OCI-LY3 (cell line): ENCODE measurements around the gene GTF2A1.
A peak's percentile ranks its signal among the peaks of the same experiment; 100 is the strongest.

Source experiments
- H2AFZ ChIP-seq: fragments of 200-600, 300-600 bp; shearing (Covaris generic); 2 replicates; pipeline ENCODE4 v1.6.0; 2014; ENCODE audit warnings: antibody characterized with exemption, low read depth, low read length
- H3K27ac ChIP-seq: fragments of 200-600, 300-600 bp; sonication (generic); 2 replicates; pipeline ENCODE4 v1.5.1; 2014; ENCODE audit warnings: mild to moderate bottlenecking, low read length, moderate library complexity, mixed read lengths
- H3K27me3 ChIP-seq: fragments of 200-600, 300-600 bp; sonication (generic); 2 replicates; pipeline ENCODE4 v1.6.1; 2014; ENCODE audit warnings: low read depth, low read length, mixed read lengths
- H3K36me3 ChIP-seq: fragments of 200-600, 300-600 bp; sonication (generic); replicated peaks from 2 replicates; pipeline ENCODE3; 2014; ENCODE audit warnings: low read depth, low read length, mixed read lengths
- H3K4me1 ChIP-seq: fragments of 300-600, 200-600 bp; sonication (generic); 2 replicates; pipeline ENCODE4 v1.6.1; 2014; ENCODE audit warnings: low read length, mixed read lengths
- H3K4me2 ChIP-seq: fragments of 200-600, 300-600 bp; sonication (generic); 2 replicates; pipeline ENCODE4 v1.6.1; 2014; ENCODE audit warnings: low read length, mixed read lengths
- H3K4me3 ChIP-seq: fragments of 300-600, 200-600 bp; sonication (generic); 2 replicates; pipeline ENCODE4 v1.5.1; 2014; ENCODE audit warnings: antibody characterized with exemption, mild to moderate bottlenecking, low read length, moderate library complexity
- H3K79me2 ChIP-seq: fragments of 300-600, 200-600 bp; shearing (Covaris generic); 2 replicates; pipeline ENCODE4 v1.6.1; 2014; ENCODE audit warnings: mild to moderate bottlenecking, low read length, mixed read lengths
- H3K9ac ChIP-seq: fragments of 300-600, 200-600 bp; shearing (Covaris generic); 2 replicates; pipeline ENCODE4 v1.6.0; 2014; ENCODE audit warnings: mild to moderate bottlenecking, low read length, moderate library complexity
- H3K9me3 ChIP-seq: fragments of 200-600, 300-600 bp; shearing (Covaris generic); 2 replicates; pipeline ENCODE4 v1.6.1; 2014; ENCODE audit warnings: low read length, mixed read lengths; ENCODE audit not compliant: insufficient read depth
- H4K20me1 ChIP-seq: fragments of 200-600, 300-600 bp; sonication (generic); 2 replicates; pipeline ENCODE4 v1.6.1; 2016; ENCODE audit warnings: low read length, mixed read lengths; ENCODE audit not compliant: insufficient read depth
- CTCF ChIP-seq: fragments of 200-600, 300-600 bp; sonication (generic); IDR thresholded peaks from 2 replicates; pipeline ENCODE4 v1.5.1; 2014; ENCODE audit warnings: antibody characterized with exemption, low read length, low read depth
- EZH2phosphoT487 ChIP-seq: fragments of 200-600 bp; shearing (Covaris generic); IDR thresholded peaks from 2 replicates; pipeline ENCODE4 v1.6.1; 2018; ENCODE audit warnings: antibody characterized with exemption, mixed run types, low read depth

GTF2A1 gene

GRCh38 chr14:81260732-81261131, 40.0 kb upstream of the GTF2A1 start:
- H2AFZ ChIP-seq = no peak overlapping the region
- no peak overlapping the region for H3K4me3 ChIP-seq
- peaks cover 17% of the 10 kb centered on the region for H3K4me1 ChIP-seq
- H3K27ac ChIP-seq = no peak overlapping the region
- no peaks in the 10 kb centered on the region for H4K20me1 ChIP-seq
- H3K4me2 ChIP-seq = no peak overlapping the region
- no peaks in the 10 kb centered on the region; the same call in 1 of the 2 replicates for H3K27me3 ChIP-seq
- H3K36me3 ChIP-seq = no peaks in the 10 kb centered on the region
- TF ChIP-seq CTCF (no peak), EZH2phosphoT487 (no peak)
- H3K9ac ChIP-seq = no peak overlapping the region
- no peaks in the 10 kb centered on the region for H3K9me3 ChIP-seq
- no peaks in the 10 kb centered on the region for H3K79me2 ChIP-seq

- Histone ChIP-seq H3K79me2 (no peaks in the 10 kb centered on the region), H3K9ac (peak overlapping the region; percentile 25; the same call in 1 of the 2 replicates), H3K4me3 (peak overlapping the region; percentile 29; the same call in 1 of the 2 replicates), H3K4me1 (peaks cover 25% of the 10 kb centered on the region), H3K36me3 (no peaks in the 10 kb centered on the region), H4K20me1 (no peaks in the 10 kb centered on the region), H3K27ac (peak overlapping the region; percentile 78), H3K9me3 (no peaks in the 10 kb centered on the region), H3K4me2 (peak overlapping the region; percentile 58), H2AFZ (peak overlapping the region; percentile 82; the same call in 1 of the 2 replicates), H3K27me3 (no peaks in the 10 kb centered on the region)
- no peak for TF ChIP-seq CTCF
- TF ChIP-seq EZH2phosphoT487 = no peak
These were observed 35.7 kb upstream of the GTF2A1 start for GRCh38 chr14:81256289-81256960.

GRCh38 chr14:81252278-81252677, 31.5 kb upstream of the GTF2A1 start:
- Histone ChIP-seq H4K20me1 (no peaks in the 10 kb centered on the region), H2AFZ (no peak overlapping the region), H3K4me2 (no peak overlapping the region), H3K27me3 (no peaks in the 10 kb centered on the region), H3K36me3 (no peaks in the 10 kb centered on the region), H3K9ac (no peak overlapping the region), H3K27ac (no peak overlapping the region), H3K4me3 (no peak overlapping the region), H3K79me2 (no peaks in the 10 kb centered on the region), H3K9me3 (no peaks in the 10 kb centered on the region), H3K4me1 (peaks cover 23% of the 10 kb centered on the region)
- TF ChIP-seq EZH2phosphoT487 (no peak), CTCF (peak; percentile 22; the same call in 1 of the 2 replicates)

- Histone ChIP-seq H3K27ac (no peak overlapping the region), H3K4me3 (no peak overlapping the region)
These were observed 26.6 kb upstream of the GTF2A1 start for GRCh38 chr14:81247271-81247766.

More at GRCh38 chr14:81247271-81247766, 26.6 kb upstream of the GTF2A1 start:
- H4K20me1 ChIP-seq = no peaks in the 10 kb centered on the region
- no peaks in the 10 kb centered on the region for H3K79me2 ChIP-seq
- no peaks in the 10 kb centered on the region for H3K4me1 ChIP-seq
- H2AFZ ChIP-seq = no peak overlapping the region
- H3K9ac ChIP-seq = no peak overlapping the region
- H3K27me3 ChIP-seq = no peaks in the 10 kb centered on the region
- H3K4me2 ChIP-seq = no peak overlapping the region
- TF ChIP-seq EZH2phosphoT487 = no peak
- TF ChIP-seq CTCF = no peak
- H3K36me3 ChIP-seq = no peaks in the 10 kb centered on the region
- H3K9me3 ChIP-seq = peaks cover 4% of the 10 kb centered on the region; the same call in 1 of the 2 replicates
